HUES48 (cell line): Measurements from ENCODE around the gene MBTD1.
"Not testable (repeated sequence)": the region's sequence is repeated elsewhere in the genome, so short reads cannot be mapped to it uniquely, and the experiment has no call there.

Experiments used
- H3K27ac ChIP-seq: one replicate; pipeline ENCODE4 v1.7.0; 2013; ENCODE audit warnings: low read depth, low read length, inconsistent platforms
- H3K27me3 ChIP-seq: 2 replicates; pipeline ENCODE4 v1.6.1; 2013; ENCODE audit warnings: mild to moderate bottlenecking, low read length; ENCODE audit not compliant: control insufficient read depth, insufficient read depth
- H3K36me3 ChIP-seq: 2 replicates; pipeline ENCODE4 v1.6.1; 2013; ENCODE audit warnings: low read length; ENCODE audit not compliant: control insufficient read depth, insufficient read depth
- H3K4me1 ChIP-seq: 2 replicates; pipeline ENCODE4 v1.6.1; 2013; ENCODE audit warnings: mild to moderate bottlenecking, low read length; ENCODE audit not compliant: control insufficient read depth, insufficient read depth
- H3K4me3 ChIP-seq: 2 replicates; pipeline ENCODE4 v1.5.1; 2013; ENCODE audit warnings: mild to moderate bottlenecking, low read depth, low read length
- H3K9ac ChIP-seq: 2 replicates; pipeline ENCODE4 v1.6.1; 2013; ENCODE audit warnings: mild to moderate bottlenecking, low read depth, low read length, moderate library complexity
- H3K9me3 ChIP-seq: 2 replicates; pipeline ENCODE4 v1.6.1; 2013; ENCODE audit warnings: low read length; ENCODE audit not compliant: control insufficient read depth, insufficient read depth

The MBTD1 gene

DNA sequence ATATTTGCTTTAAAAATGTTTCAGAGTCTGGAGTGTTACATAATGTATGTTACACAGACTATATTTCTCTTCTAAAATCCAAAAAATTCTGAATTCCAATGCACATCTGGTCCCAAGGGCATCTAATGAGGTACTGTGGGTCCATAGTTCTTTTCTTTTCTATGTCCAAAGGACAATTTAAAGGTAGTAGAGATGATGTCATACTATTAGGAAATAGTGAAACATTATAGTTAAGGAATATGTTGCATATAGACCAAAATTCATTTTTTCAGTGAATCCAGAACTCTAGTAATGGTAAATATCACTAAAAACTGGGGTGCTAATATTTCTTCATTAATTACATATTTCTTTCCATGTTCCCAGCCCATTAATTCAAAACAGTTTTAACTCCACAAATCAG is 70.7 kb downstream of the MBTD1 start:
- no peaks in the 10 kb centered on the region for H3K4me1 ChIP-seq
- H3K27me3 ChIP-seq, result no peaks in the 10 kb centered on the region
- no peak overlapping the region for H3K9ac ChIP-seq
- no peaks in the 10 kb centered on the region for H3K9me3 ChIP-seq
- peaks cover 92% of the 10 kb centered on the region for H3K36me3 ChIP-seq
- no peak overlapping the region for H3K4me3 ChIP-seq
- H3K27ac ChIP-seq, result no peak overlapping the region

DNA sequence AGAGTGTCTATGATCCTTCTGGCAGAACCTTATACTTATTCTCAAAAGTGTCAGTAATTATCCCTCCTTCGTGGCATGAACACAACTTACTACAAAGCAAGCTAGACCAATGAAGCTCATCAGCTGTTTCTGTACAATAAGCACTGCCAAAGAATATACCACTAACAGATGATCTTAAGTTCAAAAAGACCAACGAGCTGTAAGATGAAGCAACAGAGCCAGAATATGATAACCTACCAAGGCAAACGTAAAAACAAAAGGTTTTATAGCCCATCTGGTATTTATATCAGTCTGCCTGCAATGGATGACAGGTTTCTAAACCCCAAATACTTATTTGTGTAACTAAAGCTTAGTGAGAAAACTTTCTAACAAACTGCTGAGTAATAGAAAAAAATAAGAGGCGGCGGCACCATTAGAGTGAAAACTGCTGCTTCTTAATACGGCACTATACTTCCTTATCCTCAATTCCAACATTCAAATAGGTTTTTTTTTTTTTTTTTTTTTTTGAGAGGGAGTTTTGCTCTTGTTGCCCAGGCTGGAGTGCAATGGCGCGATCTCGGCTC is 71.5 kb downstream of the MBTD1 start:
- Histone ChIP-seq H3K9me3 (no peaks in the 10 kb centered on the region), H3K27ac (no peak overlapping the region), H3K36me3 (peaks cover 92% of the 10 kb centered on the region), H3K4me1 (no peaks in the 10 kb centered on the region), H3K9ac (no peak overlapping the region), H3K27me3 (no peaks in the 10 kb centered on the region), H3K4me3 (no peak overlapping the region)

DNA sequence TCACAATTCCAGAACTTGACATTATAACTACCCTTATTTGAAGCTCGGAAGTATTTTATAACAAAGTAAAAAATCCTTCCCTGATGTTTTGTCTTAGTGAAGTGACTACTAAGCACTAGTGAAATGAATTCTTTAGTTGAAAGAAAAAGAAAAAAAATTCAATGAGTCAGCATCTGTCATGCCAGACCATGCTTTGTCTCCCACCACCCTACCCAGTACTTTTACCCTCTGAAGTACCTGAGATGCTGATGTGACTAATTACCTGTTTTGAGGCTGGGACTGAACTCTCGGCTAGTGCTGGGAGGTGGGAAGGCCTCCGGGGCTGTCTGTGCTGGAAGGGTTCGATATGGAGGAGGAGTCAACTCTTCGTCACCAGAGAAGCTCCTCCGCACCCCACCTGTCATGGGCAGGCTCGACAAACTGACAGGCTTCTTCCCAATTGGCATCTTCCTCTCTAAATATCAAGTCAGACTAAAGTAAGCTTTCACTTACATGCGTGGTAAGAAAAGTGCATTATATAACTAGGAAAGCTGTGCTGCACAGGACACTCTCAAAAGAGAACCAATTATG is 74.0 kb downstream of the MBTD1 start:
- no peaks in the 10 kb centered on the region for H3K27me3 ChIP-seq
- H3K36me3 ChIP-seq, result peaks cover 85% of the 10 kb centered on the region
- no peak overlapping the region for H3K27ac ChIP-seq
- no peaks in the 10 kb centered on the region for H3K9me3 ChIP-seq
- no peak overlapping the region for H3K9ac ChIP-seq
- H3K4me1 ChIP-seq, result no peaks in the 10 kb centered on the region
- no peak overlapping the region for H3K4me3 ChIP-seq

DNA sequence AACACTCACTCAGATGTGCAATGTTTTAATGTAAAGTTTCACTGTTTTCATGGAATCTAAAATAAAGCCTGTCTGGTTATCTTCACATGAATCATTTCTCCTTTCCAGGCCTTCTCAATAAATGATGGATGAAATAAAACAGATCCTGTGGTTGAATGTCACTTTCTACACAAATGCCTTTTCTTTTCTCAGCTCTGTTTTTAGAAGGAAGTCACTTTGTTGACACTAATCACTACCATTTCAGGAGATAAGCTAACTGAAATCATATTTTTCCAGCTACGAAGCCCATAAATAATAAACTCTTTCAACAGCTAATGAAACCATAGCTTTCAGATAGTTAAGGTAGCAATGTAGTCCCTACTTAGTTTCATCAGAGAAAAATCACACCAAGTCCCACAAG is 75.7 kb downstream of the MBTD1 start:
- Histone ChIP-seq H3K27ac (no peak overlapping the region), H3K27me3 (no peaks in the 10 kb centered on the region), H3K4me1 (no peaks in the 10 kb centered on the region), H3K9ac (no peak overlapping the region), H3K9me3 (no peaks in the 10 kb centered on the region), H3K36me3 (peaks cover 82% of the 10 kb centered on the region), H3K4me3 (no peak overlapping the region)

DNA sequence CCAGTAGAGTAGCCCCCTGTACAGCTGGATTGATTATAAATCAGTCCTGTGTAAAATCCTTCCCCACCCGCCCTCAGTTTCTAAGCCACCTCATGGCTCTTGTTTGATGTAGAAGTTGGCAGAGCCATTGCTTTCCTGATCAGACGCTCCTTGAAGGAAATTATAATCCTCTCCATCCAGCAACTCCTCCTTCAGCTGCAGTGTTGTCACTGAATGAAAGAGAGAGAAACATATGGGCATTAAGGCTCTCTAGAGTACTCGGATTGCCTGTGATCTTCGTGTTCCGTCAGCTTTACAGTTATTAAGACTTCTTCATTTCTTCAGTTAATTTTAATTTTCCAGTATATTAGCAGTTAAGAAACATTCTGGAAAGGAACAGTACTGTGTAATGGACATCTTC is 79.4 kb downstream of the MBTD1 start:
- no peaks in the 10 kb centered on the region for H3K27me3 ChIP-seq
- H3K9me3 ChIP-seq, result no peaks in the 10 kb centered on the region
- no peak overlapping the region for H3K9ac ChIP-seq
- H3K27ac ChIP-seq, result no peak overlapping the region
- H3K4me1 ChIP-seq, result no peaks in the 10 kb centered on the region
- peaks cover 72% of the 10 kb centered on the region for H3K36me3 ChIP-seq
- no peak overlapping the region for H3K4me3 ChIP-seq

DNA sequence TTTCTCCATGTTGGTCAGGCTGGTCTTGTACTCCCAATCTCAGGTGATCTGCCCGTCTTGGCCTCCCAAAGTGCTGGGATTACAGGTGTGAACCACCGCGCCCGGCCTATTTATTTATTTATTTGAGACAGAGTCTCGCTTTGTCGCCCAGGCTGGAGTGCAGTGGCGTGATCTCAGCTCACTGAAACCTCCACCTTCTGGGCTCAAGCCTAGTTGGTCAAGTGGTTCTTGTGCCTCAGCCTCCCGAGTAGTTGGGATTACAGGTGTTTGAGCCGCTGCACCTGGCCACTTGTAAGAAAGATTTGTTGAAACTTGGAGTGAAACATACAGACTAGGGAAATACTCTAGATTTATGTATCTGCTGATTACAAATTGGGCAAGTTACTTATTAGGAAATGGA is 87.8 kb downstream of the MBTD1 start:
- H3K4me3 ChIP-seq, H3K9me3 ChIP-seq, H3K27ac ChIP-seq, H3K27me3 ChIP-seq, H3K9ac ChIP-seq, H3K4me1 ChIP-seq: not testable (repeated sequence)
- H3K36me3 ChIP-seq, result peaks cover 57% of the 10 kb centered on the region

DNA sequence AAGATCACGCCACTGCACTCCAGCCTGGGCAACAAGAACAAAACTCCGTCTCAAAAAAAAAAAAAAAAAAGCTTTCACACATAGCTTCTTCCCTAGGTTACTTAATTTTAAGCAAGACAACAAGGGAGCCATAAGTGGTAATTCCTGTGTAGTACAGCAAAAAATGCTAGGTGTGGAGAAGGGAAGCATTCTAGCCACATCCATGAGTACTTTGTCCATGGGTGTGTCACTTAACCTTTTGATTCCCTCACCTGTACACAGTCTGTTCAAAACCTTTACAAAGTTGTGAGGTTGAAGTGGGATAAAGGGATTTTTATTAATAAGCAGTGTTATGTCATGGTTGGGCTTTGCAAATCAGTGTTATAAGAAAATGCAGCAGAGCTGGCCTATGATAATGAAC is 89.1 kb downstream of the MBTD1 start:
- H3K27ac ChIP-seq, result no peak overlapping the region
- peaks cover 57% of the 10 kb centered on the region for H3K36me3 ChIP-seq
- no peaks in the 10 kb centered on the region for H3K27me3 ChIP-seq

DNA sequence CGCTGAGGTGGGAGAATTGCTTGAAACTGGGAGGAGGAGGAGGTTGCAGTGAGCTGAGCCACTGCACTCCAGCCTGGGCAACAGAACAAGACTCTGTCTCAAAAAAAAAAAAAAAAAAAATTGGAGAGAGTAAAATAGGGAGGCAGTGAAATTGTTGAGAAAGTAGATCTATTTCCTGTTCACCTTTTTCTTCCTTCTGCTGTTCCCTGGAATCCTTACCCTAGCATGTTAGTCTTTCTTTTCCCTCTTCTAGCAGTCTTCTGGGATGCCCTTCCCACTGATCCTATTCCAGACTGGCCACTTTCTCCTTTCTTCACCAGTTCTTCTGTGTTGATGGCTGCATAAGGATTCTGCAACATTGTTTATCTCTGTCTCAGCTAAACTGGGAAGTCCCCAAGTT is 90.5 kb downstream of the MBTD1 start:
- Histone ChIP-seq H3K27ac (no peak overlapping the region), H3K4me3 (no peak overlapping the region), H3K27me3 (no peaks in the 10 kb centered on the region), H3K4me1 (peaks cover 6% of the 10 kb centered on the region; the same call in 1 of the 2 replicates), H3K9ac (no peak overlapping the region), H3K9me3 (no peaks in the 10 kb centered on the region), H3K36me3 (peaks cover 55% of the 10 kb centered on the region)

More for the DNA sequence above, 89.1 kb downstream of the MBTD1 start:
- Histone ChIP-seq H3K9me3 (no peaks in the 10 kb centered on the region), H3K9ac (no peak overlapping the region), H3K4me3 (no peak overlapping the region), H3K4me1 (peaks cover 6% of the 10 kb centered on the region; the same call in 1 of the 2 replicates)

DNA sequence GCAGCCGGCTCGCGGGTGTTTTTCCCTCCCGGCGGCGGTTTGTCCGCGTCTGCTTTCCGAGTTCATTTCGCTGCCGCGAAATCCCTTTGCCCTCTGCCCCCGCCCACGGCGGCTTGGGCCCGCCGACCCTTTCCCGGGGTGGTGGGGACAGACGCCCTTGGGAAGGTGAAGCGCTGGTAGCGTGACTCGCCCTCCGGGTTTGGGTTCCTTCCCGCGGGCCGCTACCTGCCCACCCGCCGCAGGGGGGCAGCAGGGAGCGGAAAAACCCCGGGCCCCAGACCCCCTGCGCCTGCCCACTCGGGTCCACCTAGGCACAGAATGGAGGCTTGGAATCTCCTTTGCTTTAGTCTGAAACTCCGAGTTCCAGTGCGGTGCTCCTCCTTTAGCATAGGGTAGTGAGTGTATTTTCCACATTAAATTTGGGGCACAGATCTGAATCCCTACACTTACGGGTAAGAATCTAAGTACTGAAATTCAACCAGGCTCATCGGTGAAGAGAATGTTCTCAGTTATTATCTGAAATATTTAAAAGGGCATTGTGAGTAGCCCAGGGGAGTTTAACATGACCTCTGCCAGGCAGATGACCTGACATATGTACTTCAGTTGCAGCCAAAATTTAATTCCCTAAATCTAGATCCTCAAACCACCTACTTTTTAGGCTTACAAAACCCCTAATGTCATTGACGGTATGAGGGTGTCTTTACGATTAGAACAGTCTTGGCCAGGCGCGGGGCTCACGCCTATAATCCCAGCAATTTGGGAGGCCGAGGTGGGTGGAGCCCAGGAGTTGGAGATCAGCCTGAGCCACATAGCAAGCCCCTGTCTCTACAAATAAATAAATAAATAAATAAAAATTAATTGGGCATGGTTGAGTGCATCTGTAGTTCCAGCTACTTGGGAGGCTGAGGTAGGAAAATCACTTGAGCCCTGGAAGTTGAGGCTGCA is 92.6 kb downstream of the MBTD1 start:
- H3K9ac ChIP-seq, result peak overlapping the region; percentile 95
- H3K9me3 ChIP-seq, result no peaks in the 10 kb centered on the region
- no peaks in the 10 kb centered on the region for H3K27me3 ChIP-seq
- peaks cover 6% of the 10 kb centered on the region; the same call in 1 of the 2 replicates for H3K4me1 ChIP-seq
- H3K4me3 ChIP-seq, result peak overlapping the region; percentile 70
- H3K36me3 ChIP-seq, result peaks cover 58% of the 10 kb centered on the region
- peak overlapping the region; percentile 73 for H3K27ac ChIP-seq

DNA sequence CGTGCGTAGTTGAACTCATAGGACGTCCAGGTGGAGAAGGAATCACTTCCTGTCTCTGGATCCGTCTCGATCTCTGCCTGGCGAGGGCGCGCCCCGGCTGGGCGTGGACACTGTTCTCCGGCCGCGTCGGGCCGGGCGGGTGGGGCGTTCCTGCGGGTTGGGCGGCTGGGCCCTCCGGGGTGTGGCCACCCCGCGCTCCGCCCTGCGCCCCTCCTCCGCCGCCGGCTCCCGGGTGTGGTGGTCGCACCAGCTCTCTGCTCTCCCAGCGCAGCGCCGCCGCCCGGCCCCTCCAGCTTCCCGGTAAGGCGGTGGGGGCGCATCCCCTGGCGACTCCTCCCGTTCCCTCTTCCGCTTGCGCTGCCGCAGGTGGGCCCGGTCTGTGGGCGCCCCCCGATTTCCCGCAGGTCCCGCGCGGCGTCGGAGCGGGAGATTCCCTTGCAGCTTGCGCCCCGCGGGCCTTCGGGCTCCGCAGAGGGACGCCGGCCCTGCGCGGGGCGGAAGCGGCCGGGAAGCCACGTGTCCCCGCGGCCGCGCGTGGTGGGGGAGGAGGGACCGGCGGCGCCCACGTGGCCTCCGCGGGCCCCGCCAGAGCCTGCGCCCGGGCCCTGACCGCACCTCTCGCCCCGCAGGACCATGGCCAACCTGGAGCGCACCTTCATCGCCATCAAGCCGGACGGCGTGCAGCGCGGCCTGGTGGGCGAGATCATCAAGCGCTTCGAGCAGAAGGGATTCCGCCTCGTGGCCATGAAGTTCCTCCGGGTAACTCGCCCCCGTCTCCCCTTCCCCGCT is 93.5 kb downstream of the MBTD1 start, which contains the start of gene NME2:
NME2 (plus strand) TSS at position 214 of the 789 bp plus-strand sequence; CDS start at position 634, 420 bp downstream.
- H3K27me3 ChIP-seq, result no peaks in the 10 kb centered on the region
- H3K4me3 ChIP-seq, result peak within 1 kb of the TSS; percentile 70
- H3K36me3 ChIP-seq, result peaks cover 59% of the 10 kb centered on the region
- no peaks in the 10 kb centered on the region for H3K9me3 ChIP-seq
- peaks cover 6% of the 10 kb centered on the region; the same call in 1 of the 2 replicates for H3K4me1 ChIP-seq
- H3K27ac ChIP-seq, result peak within 1 kb of the TSS; percentile 73
- H3K9ac ChIP-seq, result peak within 1 kb of the TSS; percentile 95
